GM12892 (cell line): ENCODE measurements around the gene TUBGCP5.

Experiments used
- POLR2A ChIP-seq: IDR thresholded peaks from 2 replicates; pipeline ENCODE4 v1.6.1; 2011; ENCODE audit warnings: low read depth, low read length, control low read depth
- POLR2AphosphoS5 ChIP-seq: IDR thresholded peaks from 2 replicates; pipeline ENCODE4 v1.6.1; 2011; ENCODE audit warnings: low read depth, low read length, control low read depth

DNA sequence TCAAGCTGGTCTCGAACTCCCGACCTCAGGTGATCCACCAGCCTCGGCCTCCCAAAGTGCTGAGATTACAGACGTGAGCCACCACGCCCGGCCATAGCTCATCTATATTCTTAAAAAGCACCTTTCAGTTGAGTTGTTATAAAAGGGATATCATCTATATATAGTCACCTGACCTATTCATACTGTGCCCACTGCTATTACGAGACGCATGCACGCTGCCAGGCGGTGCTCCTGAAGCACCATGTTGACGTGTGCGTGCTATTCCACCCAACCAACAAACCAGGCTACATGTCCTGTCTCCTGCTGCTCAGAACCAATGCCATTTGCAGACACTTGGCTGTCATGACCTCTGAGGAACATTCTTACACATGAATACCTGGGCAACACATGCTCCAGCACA is 76.8 kb downstream of the TUBGCP5 start:
- TF ChIP-seq POLR2A: no peak
- TF ChIP-seq POLR2AphosphoS5: no peak
